Measurements from ENCODE around the gene EHMT1. TPM values are rescaled to one million over a fixed set of nuclear protein-coding genes. Genes with fewer than 3 reads are reported as not detected.
A peak's percentile ranks its signal among the peaks of the same experiment; 100 is the strongest.

The EHMT1 gene
- 26.1 TPM for polyA plus RNA-seq (2013, experiment 1 of 2)
- 24.7 TPM for polyA plus RNA-seq (2013, experiment 2 of 2)

- H2BK15ac ChIP-seq (ENCODE audit: low read depth, poor library complexity, severe bottlenecking): no peak within 1 kb of the TSS
- H2BK12ac ChIP-seq (ENCODE audit: low read length in 2 of 2): peak within 1 kb of the TSS; percentile 2 to 11
- H3K27ac ChIP-seq (ENCODE audit: low read length, poor library complexity, severe bottlenecking): peak within 1 kb of the TSS; percentile 88
- H3K27me3 ChIP-seq (ENCODE audit: control insufficient read depth in 1 of 2, insufficient read depth in 1 of 2, low read length in 2 of 2): no peaks in the 10 kb centered on the region
- H3K23ac ChIP-seq (ENCODE audit: low read length in 2 of 2): peak within 1 kb of the TSS in 1 of 2 experiments; percentile 76
- WGBS: 1% methylated on average over 50 of the region's 94 CpGs
- H3K9me3 ChIP-seq (ENCODE audit: control insufficient read depth, low read length): no peaks in the 10 kb centered on the region
- H2BK120ac ChIP-seq (ENCODE audit: low read depth, low read length): peak within 1 kb of the TSS; percentile 54
- H4K8ac ChIP-seq (ENCODE audit: low read length): peak within 1 kb of the TSS; percentile 92
- peak within 1 kb of the TSS; percentile 77 to 97 for H3K4me3 ChIP-seq (ENCODE audit: insufficient read depth in 1 of 2, low read depth in 1 of 2, low read length in 2 of 2)
- H3K18ac ChIP-seq (ENCODE audit: low read depth in 1 of 2, low read length in 2 of 2): peak within 1 kb of the TSS; percentile 88 to 91
- H3K4me2 ChIP-seq (ENCODE audit: low read length, poor library complexity, severe bottlenecking): peak within 1 kb of the TSS; percentile 89
- DNase-seq: peak; percentile 77
- H2AFZ ChIP-seq (ENCODE audit: low read depth, low read length): peak within 1 kb of the TSS; percentile 66
- H3K79me1 ChIP-seq (replicated peaks; ENCODE audit: low read length, poor library complexity, severe bottlenecking): peaks cover 28% of the 10 kb centered on the region
- H4K91ac ChIP-seq (ENCODE audit: low read length): peak within 1 kb of the TSS; percentile 96
- peak within 1 kb of the TSS; percentile 87 for H2BK5ac ChIP-seq (ENCODE audit: low read depth, low read length, poor library complexity, severe bottlenecking)
- peak within 1 kb of the TSS; percentile 90 to 94 for H3K14ac ChIP-seq (ENCODE audit: low read length in 2 of 2)
- H3K9ac ChIP-seq (ENCODE audit: low read length): peak within 1 kb of the TSS; percentile 99
- H3K4ac ChIP-seq (ENCODE audit: low read depth in 1 of 2, low read length in 2 of 2): peak within 1 kb of the TSS; percentile 89 to 97
- H2AK5ac ChIP-seq (ENCODE audit: low read length, severe bottlenecking): peak within 1 kb of the TSS; percentile 52
- peaks cover 28 to 33% of the 10 kb centered on the region in 2 experiments for H3K36me3 ChIP-seq (ENCODE audit: control insufficient read depth in 1 of 2, insufficient read depth in 2 of 2, low read depth in 1 of 2, low read length in 2 of 2)
- peaks cover 20% of the 10 kb centered on the region for H3K4me1 ChIP-seq (ENCODE audit: control insufficient read depth, insufficient read depth, low read depth, low read length)
These were observed at the start of gene EHMT1 for GRCh38 chr9:137618105-137619067. Gene EHMT1 (plus strand): TSS chr9:137619005. CDS start chr9:137619029, 24 bp downstream.

GRCh38 chr9:137569609-137570203 is 49.1 kb upstream of the EHMT1 start:
- H2BK5ac ChIP-seq (ENCODE audit: low read depth, low read length, poor library complexity, severe bottlenecking): no peak overlapping the region
- H2BK12ac ChIP-seq (ENCODE audit: low read length in 2 of 2): no peak overlapping the region
- no peak overlapping the region for H3K9ac ChIP-seq (ENCODE audit: low read length)
- H3K14ac ChIP-seq (ENCODE audit: low read length in 2 of 2): no peak overlapping the region
- peaks cover 39% of the 10 kb centered on the region for H3K79me1 ChIP-seq (replicated peaks; ENCODE audit: low read length, poor library complexity, severe bottlenecking)
- no peak overlapping the region for H2AFZ ChIP-seq (ENCODE audit: low read depth, low read length)
- no peak overlapping the region for H3K23ac ChIP-seq (ENCODE audit: low read length in 2 of 2)
- no peaks in the 10 kb centered on the region for H3K9me3 ChIP-seq (ENCODE audit: control insufficient read depth, low read length)
- no peak for DNase-seq
- H2AK5ac ChIP-seq (ENCODE audit: low read length, severe bottlenecking): no peak overlapping the region
- H4K8ac ChIP-seq (ENCODE audit: low read length): no peak overlapping the region
- H2BK120ac ChIP-seq (ENCODE audit: low read depth, low read length): no peak overlapping the region
- no peak overlapping the region for H3K18ac ChIP-seq (ENCODE audit: low read depth in 1 of 2, low read length in 2 of 2)
- 97% methylated on average over 5 of the region's 5 CpGs for WGBS
- H4K91ac ChIP-seq (ENCODE audit: low read length): no peak overlapping the region
- H3K4me3 ChIP-seq (ENCODE audit: insufficient read depth in 1 of 2, low read depth in 1 of 2, low read length in 2 of 2): no peak overlapping the region
- no peak overlapping the region for H3K4ac ChIP-seq (ENCODE audit: low read depth in 1 of 2, low read length in 2 of 2)
- no peak overlapping the region for H3K27ac ChIP-seq (ENCODE audit: low read length, poor library complexity, severe bottlenecking)
- no peaks in the 10 kb centered on the region for H3K27me3 ChIP-seq (ENCODE audit: control insufficient read depth in 1 of 2, insufficient read depth in 1 of 2, low read length in 2 of 2)
- H2BK15ac ChIP-seq (ENCODE audit: low read depth, poor library complexity, severe bottlenecking): no peak overlapping the region
- peaks cover 2% of the 10 kb centered on the region for H3K4me1 ChIP-seq (ENCODE audit: control insufficient read depth, insufficient read depth, low read depth, low read length)
- H3K36me3 ChIP-seq (ENCODE audit: control insufficient read depth in 1 of 2, insufficient read depth in 2 of 2, low read depth in 1 of 2, low read length in 2 of 2): peaks cover 43 to 51% of the 10 kb centered on the region in 2 experiments
- H3K4me2 ChIP-seq (ENCODE audit: low read length, poor library complexity, severe bottlenecking): no peak overlapping the region

GRCh38 chr9:137570566-137570965 is 48.2 kb upstream of the EHMT1 start:
- Histone ChIP-seq H2BK12ac (ENCODE audit: low read length in 2 of 2) (no peak overlapping the region), H3K4me3 (ENCODE audit: insufficient read depth in 1 of 2, low read depth in 1 of 2, low read length in 2 of 2) (no peak overlapping the region), H3K14ac (ENCODE audit: low read length in 2 of 2) (no peak overlapping the region), H2AK5ac (ENCODE audit: low read length, severe bottlenecking) (no peak overlapping the region), H2BK5ac (ENCODE audit: low read depth, low read length, poor library complexity, severe bottlenecking) (no peak overlapping the region), H3K4me2 (ENCODE audit: low read length, poor library complexity, severe bottlenecking) (no peak overlapping the region), H2AFZ (ENCODE audit: low read depth, low read length) (no peak overlapping the region), H3K79me1 (replicated peaks; ENCODE audit: low read length, poor library complexity, severe bottlenecking) (peaks cover 44% of the 10 kb centered on the region), H2BK15ac (ENCODE audit: low read depth, poor library complexity, severe bottlenecking) (no peak overlapping the region), H3K9ac (ENCODE audit: low read length) (no peak overlapping the region), H3K27ac (ENCODE audit: low read length, poor library complexity, severe bottlenecking) (no peak overlapping the region), H3K36me3 (ENCODE audit: control insufficient read depth in 1 of 2, insufficient read depth in 2 of 2, low read depth in 1 of 2, low read length in 2 of 2) (peaks cover 47 to 55% of the 10 kb centered on the region in 2 experiments), H3K9me3 (ENCODE audit: control insufficient read depth, low read length) (no peaks in the 10 kb centered on the region), H2BK120ac (ENCODE audit: low read depth, low read length) (no peak overlapping the region), H4K91ac (ENCODE audit: low read length) (no peak overlapping the region), H3K18ac (ENCODE audit: low read depth in 1 of 2, low read length in 2 of 2) (no peak overlapping the region), H3K27me3 (ENCODE audit: control insufficient read depth in 1 of 2, insufficient read depth in 1 of 2, low read length in 2 of 2) (no peaks in the 10 kb centered on the region), H3K23ac (ENCODE audit: low read length in 2 of 2) (no peak overlapping the region), H4K8ac (ENCODE audit: low read length) (no peak overlapping the region), H3K4ac (ENCODE audit: low read depth in 1 of 2, low read length in 2 of 2) (no peak overlapping the region), H3K4me1 (ENCODE audit: control insufficient read depth, insufficient read depth, low read depth, low read length) (peaks cover 1% of the 10 kb centered on the region)
- DNase-seq: no peak
- WGBS: 97% methylated on average over 3 of the region's 3 CpGs

GRCh38 chr9:137574192-137574591 is 44.6 kb upstream of the EHMT1 start:
- no peak overlapping the region for H3K4ac ChIP-seq (ENCODE audit: low read depth in 1 of 2, low read length in 2 of 2)
- no peak overlapping the region for H4K91ac ChIP-seq (ENCODE audit: low read length)
- H2AFZ ChIP-seq (ENCODE audit: low read depth, low read length): no peak overlapping the region
- H2BK12ac ChIP-seq (ENCODE audit: low read length in 2 of 2): no peak overlapping the region
- H3K27ac ChIP-seq (ENCODE audit: low read length, poor library complexity, severe bottlenecking): no peak overlapping the region
- H2BK120ac ChIP-seq (ENCODE audit: low read depth, low read length): no peak overlapping the region
- peaks cover 45% of the 10 kb centered on the region for H3K79me1 ChIP-seq (replicated peaks; ENCODE audit: low read length, poor library complexity, severe bottlenecking)
- H3K4me3 ChIP-seq (ENCODE audit: insufficient read depth in 1 of 2, low read depth in 1 of 2, low read length in 2 of 2): no peak overlapping the region
- no peak overlapping the region for H2AK5ac ChIP-seq (ENCODE audit: low read length, severe bottlenecking)
- H4K8ac ChIP-seq (ENCODE audit: low read length): no peak overlapping the region
- H3K9ac ChIP-seq (ENCODE audit: low read length): no peak overlapping the region
- H3K27me3 ChIP-seq (ENCODE audit: control insufficient read depth in 1 of 2, insufficient read depth in 1 of 2, low read length in 2 of 2): no peaks in the 10 kb centered on the region
- no peak overlapping the region for H3K14ac ChIP-seq (ENCODE audit: low read length in 2 of 2)
- no peak overlapping the region for H2BK15ac ChIP-seq (ENCODE audit: low read depth, poor library complexity, severe bottlenecking)
- 94% methylated on average over 10 of the region's 10 CpGs for WGBS
- no peak overlapping the region for H3K23ac ChIP-seq (ENCODE audit: low read length in 2 of 2)
- H3K4me1 ChIP-seq (ENCODE audit: control insufficient read depth, insufficient read depth, low read depth, low read length): peaks cover 13% of the 10 kb centered on the region
- H3K9me3 ChIP-seq (ENCODE audit: control insufficient read depth, low read length): no peaks in the 10 kb centered on the region
- DNase-seq: no peak
- no peak overlapping the region for H3K4me2 ChIP-seq (ENCODE audit: low read length, poor library complexity, severe bottlenecking)
- H3K18ac ChIP-seq (ENCODE audit: low read depth in 1 of 2, low read length in 2 of 2): no peak overlapping the region
- H3K36me3 ChIP-seq (ENCODE audit: control insufficient read depth in 1 of 2, insufficient read depth in 2 of 2, low read depth in 1 of 2, low read length in 2 of 2): peaks cover 50 to 55% of the 10 kb centered on the region in 2 experiments
- no peak overlapping the region for H2BK5ac ChIP-seq (ENCODE audit: low read depth, low read length, poor library complexity, severe bottlenecking)
